ENCODE results near the gene ISL2. TPM values are rescaled to one million over a fixed set of nuclear protein-coding genes. Genes with fewer than 3 reads are reported as not detected.

The ISL2 gene
- total and polyA plus RNA-seq, 4 donors = 0.03 to 0.14 TPM; not detected in 2

DNA sequence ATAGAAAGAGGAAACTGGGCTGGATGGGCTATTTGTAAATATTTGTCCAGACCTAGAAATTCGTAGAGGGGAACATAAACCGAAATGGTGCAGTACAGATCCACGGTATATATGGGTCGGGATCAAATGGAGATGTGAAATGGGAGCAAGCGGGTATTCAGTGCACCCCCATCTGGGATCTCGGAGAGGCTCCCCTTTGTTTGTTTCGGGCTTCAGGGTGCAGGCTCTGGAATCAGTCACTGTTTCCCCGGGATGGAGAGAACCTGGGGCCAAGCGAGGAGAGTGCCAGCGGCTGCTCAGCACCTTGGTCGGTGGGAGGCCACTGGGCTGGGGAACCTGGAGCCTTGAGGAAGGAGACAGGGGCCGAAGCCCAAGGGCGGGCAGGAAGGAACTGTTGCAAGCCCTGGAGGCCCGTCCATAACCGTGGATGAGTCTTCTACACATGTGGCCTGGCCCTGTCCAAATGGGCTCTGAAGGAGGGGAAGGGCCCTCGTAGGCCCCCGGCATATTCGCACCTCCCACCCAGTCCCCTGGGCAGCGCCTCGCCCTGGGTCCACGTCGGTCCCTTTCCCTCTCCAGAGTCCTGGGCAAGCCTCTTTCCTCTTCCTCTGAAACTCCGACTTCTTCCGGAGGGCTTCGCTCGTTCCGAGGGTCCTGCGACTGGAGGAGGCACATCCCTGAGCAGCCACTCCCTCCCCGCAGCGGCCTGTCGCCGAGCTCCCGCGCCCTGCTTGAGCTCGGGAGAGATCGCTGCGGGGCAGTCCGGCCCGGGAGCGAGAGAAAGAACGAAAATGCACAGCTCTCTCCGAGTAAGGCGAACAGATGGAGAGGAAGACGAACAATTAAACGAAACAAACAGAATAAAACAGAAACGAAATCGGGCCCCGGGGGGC, 3.0 kb downstream of the ISL2 start:
- H3K27ac ChIP-seq (ENCODE audit: low read depth in 1 of 2, low read length in 2 of 2) = no peak overlapping the region
- no peak overlapping the region for H3K9ac ChIP-seq (ENCODE audit: low read depth in 1 of 2, low read length in 2 of 2)
- DNase-seq (ENCODE audit: low spot score) = no peak
- TF ChIP-seq FOXA2 (IDR thresholded peaks at IDR 0.05) = no peak
- TF ChIP-seq EGR1 (IDR thresholded peaks at IDR 0.05; ENCODE audit: low read depth in 2 of 2) = no peak
- no peak for TF ChIP-seq JUND (IDR thresholded peaks at IDR 0.05)
- TF ChIP-seq GABPA (IDR thresholded peaks at IDR 0.05 in 1 of 2, conservative IDR thresholded peaks at IDR 0.05 in 1 of 2) = no peak
- TF ChIP-seq FOXA1 (IDR thresholded peaks at IDR 0.05) = no peak
- TF ChIP-seq REST (IDR thresholded peaks at IDR 0.05) = no peak
- TF ChIP-seq MAX (IDR thresholded peaks at IDR 0.05) = no peak
- no peak for TF ChIP-seq ZBTB33 (IDR thresholded peaks at IDR 0.05)
- TF ChIP-seq, protein P1, sequence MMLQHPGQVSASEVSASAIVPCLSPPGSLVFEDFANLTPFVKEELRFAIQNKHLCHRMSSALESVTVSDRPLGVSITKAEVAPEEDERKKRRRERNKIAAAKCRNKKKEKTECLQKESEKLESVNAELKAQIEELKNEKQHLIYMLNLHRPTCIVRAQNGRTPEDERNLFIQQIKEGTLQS (IDR thresholded peaks at IDR 0.05) = no peak
- TF ChIP-seq HNF4G (IDR thresholded peaks at IDR 0.05) = no peak
- TF ChIP-seq TAF1 (conservative IDR thresholded peaks at IDR 0.05) = no peak
- WGBS = 12% methylated on average over 48 of the region's 48 CpGs
- H3K9me3 ChIP-seq (ENCODE audit: control insufficient read depth in 4 of 4, low read length in 3 of 4) = peaks cover 0 to 14% (median 1%) of the 10 kb centered on the region in 4 donors
- H3K4me1 ChIP-seq (ENCODE audit: control insufficient read depth in 4 of 4, insufficient read depth in 4 of 4, low read length in 3 of 4) = peaks cover 12 to 57% (median 30%) of the 10 kb centered on the region in 4 donors
- peak overlapping the region in 1 of 3 donors; percentile 41 for H3K4me3 ChIP-seq (ENCODE audit: low read depth in 1 of 3, low read length in 3 of 3)
- no peaks in the 10 kb centered on the region for H3K36me3 ChIP-seq (ENCODE audit: control insufficient read depth in 4 of 4, insufficient read depth in 3 of 4, low read depth in 1 of 4, low read length in 3 of 4)
- H3K27me3 ChIP-seq (ENCODE audit: control insufficient read depth in 4 of 4, insufficient read depth in 4 of 4, low read length in 3 of 4) = peaks cover 0 to 48% (median 29%) of the 10 kb centered on the region in 4 donors

GRCh38 chr15:76340198-76340802, 3.7 kb downstream of the ISL2 start:
- WGBS = 6% methylated on average over 53 of the region's 53 CpGs
- no peak for TF ChIP-seq RXRA (IDR thresholded peaks at IDR 0.05)
- TF ChIP-seq GABPA (IDR thresholded peaks at IDR 0.05 in 1 of 2, conservative IDR thresholded peaks at IDR 0.05 in 1 of 2) = no peak
- TF ChIP-seq HNF4G (IDR thresholded peaks at IDR 0.05) = no peak
- TF ChIP-seq MAX (IDR thresholded peaks at IDR 0.05) = no peak
- TF ChIP-seq TAF1 (conservative IDR thresholded peaks at IDR 0.05) = no peak
- TF ChIP-seq FOXA2 (IDR thresholded peaks at IDR 0.05) = no peak
- TF ChIP-seq CTCF (IDR thresholded peaks at IDR 0.05; ENCODE audit: low read depth, low read length, missing input control) = no peak
- no peak for TF ChIP-seq HNF4A (conservative IDR thresholded peaks at IDR 0.05)
- TF ChIP-seq, protein P1 (IDR thresholded peaks at IDR 0.05) = no peak
- no peak for TF ChIP-seq NR2F2 (IDR thresholded peaks at IDR 0.05)
- TF ChIP-seq JUND (IDR thresholded peaks at IDR 0.05) = no peak
- Histone ChIP-seq H3K27me3 (ENCODE audit: control insufficient read depth in 4 of 4, insufficient read depth in 4 of 4, low read length in 3 of 4) (peaks cover 0 to 50% (median 27%) of the 10 kb centered on the region in 4 donors), H3K9ac (ENCODE audit: low read depth in 1 of 2, low read length in 2 of 2) (no peak overlapping the region), H3K36me3 (ENCODE audit: control insufficient read depth in 4 of 4, insufficient read depth in 3 of 4, low read depth in 1 of 4, low read length in 3 of 4) (no peaks in the 10 kb centered on the region), H3K4me1 (ENCODE audit: control insufficient read depth in 4 of 4, insufficient read depth in 4 of 4, low read length in 3 of 4) (peaks cover 12 to 57% (median 30%) of the 10 kb centered on the region in 4 donors), H3K4me3 (ENCODE audit: low read depth in 1 of 3, low read length in 3 of 3) (peak overlapping the region in 1 of 3 donors; percentile 41), H3K27ac (ENCODE audit: low read depth in 1 of 2, low read length in 2 of 2) (no peak overlapping the region), H3K9me3 (ENCODE audit: control insufficient read depth in 4 of 4, low read length in 3 of 4) (peaks cover 0 to 13% (median 1%) of the 10 kb centered on the region in 4 donors)
- DNase-seq (ENCODE audit: low spot score) = no peak
